NCI-H2227 treated with DMSO at 0.1 percent for 48 hours (cell line): Measurements from ENCODE around the gene RALGPS2.

Experiments
- DNase-seq: peaks from one replicate; lab custom pipeline; 2025; lab: John Stamatoyannopoulos, UW

RALGPS2 gene

GRCh38 chr1:178921499-178921898 is 196.5 kb downstream of the RALGPS2 start:
- DNase-seq: no peak

GRCh38 chr1:178923512-178923911 is 198.5 kb downstream of the RALGPS2 start:
- no peak for DNase-seq

- no peak for DNase-seq
Measured at GRCh38 chr1:178926046-178926445, 201.0 kb downstream of the RALGPS2 start.

- DNase-seq: no peak
Measured at GRCh38 chr1:178927003-178927402, 202.0 kb downstream of the RALGPS2 start.

GRCh38 chr1:178928041-178928440 is 203.0 kb downstream of the RALGPS2 start:
- DNase-seq: no peak

- DNase-seq: no peak
Measured at GRCh38 chr1:178928976-178929375, 203.9 kb downstream of the RALGPS2 start.

- DNase-seq: no peak
Measured at GRCh38 chr1:178931858-178932551, 207.0 kb downstream of the RALGPS2 start.

GRCh38 chr1:178932552-178932906 is 207.5 kb downstream of the RALGPS2 start:
- no peak for DNase-seq

- DNase-seq: no peak
Measured at GRCh38 chr1:178933105-178933561, 208.1 kb downstream of the RALGPS2 start.

GRCh38 chr1:178933709-178934490 is 208.9 kb downstream of the RALGPS2 start:
- DNase-seq: no peak

GRCh38 chr1:178934546-178934945 is 209.5 kb downstream of the RALGPS2 start:
- no peak for DNase-seq

- DNase-seq: no peak
Measured at GRCh38 chr1:178935610-178936009, 210.6 kb downstream of the RALGPS2 start.

- no peak for DNase-seq
Measured at GRCh38 chr1:178937695-178938094, 212.7 kb downstream of the RALGPS2 start.

- DNase-seq: no peak
Measured at GRCh38 chr1:178938101-178938958, 213.3 kb downstream of the RALGPS2 start.

GRCh38 chr1:178938959-178939317 is 213.9 kb downstream of the RALGPS2 start:
- no peak for DNase-seq

GRCh38 chr1:178939338-178940067 is 214.5 kb downstream of the RALGPS2 start:
- DNase-seq: no peak

GRCh38 chr1:178940068-178940765 is 215.2 kb downstream of the RALGPS2 start:
- no peak for DNase-seq

- DNase-seq: no peak
Measured at GRCh38 chr1:178941261-178941689, 216.2 kb downstream of the RALGPS2 start.

GRCh38 chr1:178941849-178942248 is 216.8 kb downstream of the RALGPS2 start:
- no peak for DNase-seq

GRCh38 chr1:178942285-178943198 is 217.5 kb downstream of the RALGPS2 start:
- no peak for DNase-seq
